GM18519 (cell line): Measurements from ENCODE around the gene ZNF606.
A peak's percentile ranks its signal among the peaks of the same experiment; 100 is the strongest.
"Not testable (repeated sequence)": the region's sequence is repeated elsewhere in the genome, so short reads cannot be mapped to it uniquely, and the experiment has no call there.

ENCODE experiments used
- ATAC-seq: cut with Tn5 transposase; IDR thresholded peaks from one replicate; pipeline ENCODE4 v1.9.1; 2021; ENCODE audit warnings: mild to moderate bottlenecking, moderate library complexity; ENCODE audit not compliant: unreplicated experiment, low FRiP score

The ZNF606 gene

DNA sequence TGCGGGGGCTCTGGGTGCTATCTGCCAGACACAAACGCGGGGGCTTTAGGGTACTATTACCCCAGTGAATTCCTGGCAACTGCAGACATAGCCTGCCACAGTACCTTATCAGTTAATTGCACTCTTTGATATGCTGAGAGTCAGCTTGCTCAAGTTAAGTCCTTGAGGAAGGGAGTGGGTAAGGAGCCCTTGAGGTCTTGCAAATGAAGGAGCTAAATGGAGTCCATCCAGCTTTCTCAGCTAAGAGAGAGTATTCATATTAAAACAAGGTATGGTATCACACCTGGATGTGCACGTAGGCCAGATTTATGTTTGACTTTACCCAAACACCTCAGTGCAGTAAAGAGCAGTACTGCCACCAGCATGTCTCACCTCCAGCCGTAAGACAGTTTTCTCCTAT, 11.5 kb upstream of the ZNF606 start:
- ATAC-seq = no peak

DNA sequence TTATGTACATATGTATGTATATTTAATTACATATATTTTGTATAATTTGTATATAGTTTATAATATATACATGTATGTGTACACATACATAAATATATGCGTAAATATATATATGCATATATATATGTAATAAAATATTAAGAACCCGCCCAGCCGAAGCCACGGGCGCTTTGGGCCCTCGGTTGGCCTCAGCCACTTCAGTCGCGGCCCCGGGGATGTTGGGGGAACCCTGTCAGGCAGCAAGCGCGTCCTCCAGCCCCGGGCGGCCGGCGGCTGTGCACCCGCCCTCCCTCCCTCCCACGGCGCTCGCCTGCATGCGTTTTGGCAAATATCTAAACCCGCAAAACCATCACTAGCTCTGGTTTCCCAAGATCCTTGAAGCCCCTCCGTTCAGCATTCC, 7.9 kb upstream of the ZNF606 start:
- ATAC-seq = no peak

DNA sequence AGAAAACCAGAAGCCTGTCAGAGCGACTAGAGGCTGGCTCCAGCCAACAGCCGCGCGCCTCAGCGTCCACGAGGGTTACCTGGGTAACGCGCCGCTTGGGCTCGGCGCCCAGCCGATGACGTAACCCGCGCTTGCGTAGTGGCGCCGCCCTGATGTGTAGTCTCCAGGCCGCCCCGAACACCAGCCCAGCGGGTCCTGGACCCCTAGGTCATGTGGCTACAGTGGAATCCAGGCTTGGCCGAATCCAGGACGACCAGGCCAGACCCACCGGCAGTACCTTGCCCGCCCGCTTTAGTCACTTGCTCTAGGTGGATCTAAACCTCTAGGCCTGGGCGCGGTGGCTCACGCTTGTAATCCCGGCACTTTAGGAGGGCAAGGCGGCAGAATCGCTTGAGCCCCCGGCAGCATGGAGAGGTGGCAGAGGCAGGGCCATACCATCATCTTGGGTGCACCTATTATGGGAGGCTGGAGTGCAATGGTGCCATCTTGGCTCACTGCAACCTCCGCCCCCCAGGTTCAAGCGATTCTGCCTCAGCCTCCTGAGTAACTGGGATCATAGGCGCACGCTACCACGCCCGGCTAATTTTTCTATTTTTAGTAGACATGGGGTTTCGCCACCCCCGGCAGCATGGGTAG, 7.2 kb upstream of the ZNF606 start:
- ATAC-seq = peak; percentile 71

DNA sequence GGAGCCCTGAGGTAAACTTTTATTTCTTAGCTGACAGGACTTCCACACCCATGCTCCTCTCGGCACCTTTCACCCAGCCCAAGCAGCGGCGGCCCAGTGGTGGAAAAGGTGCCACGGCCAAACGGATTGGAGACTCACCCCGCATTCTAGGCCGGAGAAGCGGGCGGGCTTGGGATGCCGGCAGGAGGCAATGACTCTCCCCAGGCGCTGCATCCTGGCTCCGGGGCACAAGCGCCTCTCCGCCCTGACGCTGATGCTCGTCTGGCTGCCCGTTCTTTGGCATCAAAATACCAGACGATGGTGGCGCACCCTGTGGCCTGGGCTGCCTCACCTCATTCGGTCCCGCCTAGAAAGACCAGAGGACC, 6.7 kb upstream of the ZNF606 start:
- no peak for ATAC-seq

DNA sequence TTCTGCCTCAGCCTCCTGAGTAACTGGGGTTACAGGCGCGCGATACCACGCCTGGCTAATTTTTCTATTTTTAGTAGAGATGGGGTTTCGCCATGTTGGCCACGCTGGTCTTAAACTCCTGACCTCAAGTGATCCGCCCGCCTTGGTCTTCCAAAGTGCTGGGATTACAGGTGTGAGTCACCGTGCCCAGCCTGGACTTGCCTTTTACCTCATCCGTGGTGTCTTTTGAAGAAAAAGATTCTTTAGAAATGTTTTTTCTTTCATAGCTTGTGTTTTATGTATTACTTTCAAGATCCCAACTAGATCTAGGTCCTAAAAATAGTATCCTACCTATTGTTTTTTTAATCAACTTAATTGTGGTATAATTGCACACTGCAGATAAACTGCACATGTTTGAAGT, 6.3 kb upstream of the ZNF606 start:
- not testable (repeated sequence) for ATAC-seq

DNA sequence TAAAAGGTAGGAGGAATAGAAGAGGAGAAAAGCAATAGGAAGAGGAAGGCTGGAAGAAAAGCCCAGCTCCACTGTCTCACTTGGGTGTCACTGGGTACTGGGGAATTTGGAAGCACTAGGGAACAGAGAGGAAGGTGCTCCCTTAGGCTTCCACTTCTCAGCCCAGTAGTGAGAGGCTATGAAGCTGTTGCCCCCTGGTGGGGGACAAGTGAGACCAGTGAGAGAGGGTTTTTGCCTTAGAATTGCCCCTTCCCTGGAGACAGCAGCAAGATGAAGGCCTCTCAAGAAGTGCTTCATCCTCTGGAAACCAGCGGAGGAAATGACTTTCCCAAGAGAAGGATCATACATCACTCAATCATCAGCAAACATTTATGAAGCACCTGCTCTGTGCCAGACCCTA, 4.7 kb upstream of the ZNF606 start:
- no peak for ATAC-seq

DNA sequence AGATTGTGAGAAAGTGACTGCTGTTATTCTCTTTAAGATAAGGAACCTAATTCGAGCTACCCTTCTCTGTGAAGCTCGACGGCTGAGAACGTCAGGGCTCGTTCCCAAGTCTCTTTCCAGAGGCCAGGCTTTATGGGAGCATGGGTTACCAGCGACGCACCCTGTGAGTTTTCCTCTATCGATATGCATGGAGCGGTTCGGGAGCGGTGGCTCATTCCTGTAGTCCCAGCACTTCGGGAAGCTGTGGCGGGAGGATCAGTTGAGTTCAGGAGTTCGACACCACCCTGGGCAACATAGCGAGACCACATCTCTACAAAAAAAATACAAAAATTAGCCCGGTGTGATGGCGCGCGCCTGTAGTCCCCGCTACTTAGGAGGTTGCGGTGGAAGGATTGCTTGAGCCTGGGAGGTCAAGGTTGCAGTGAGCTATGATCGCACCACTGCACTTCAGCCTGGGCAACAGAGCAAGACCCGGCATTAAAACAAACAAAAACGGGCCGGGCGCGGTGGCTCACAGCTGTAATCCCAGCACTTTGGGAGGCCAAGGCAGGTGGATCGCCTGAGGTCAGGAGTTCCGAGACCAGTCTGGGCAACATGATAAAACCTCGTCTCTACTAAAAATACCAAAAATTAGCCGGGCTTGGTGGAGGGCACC, 681 bp upstream of the ZNF606 start:
- no peak for ATAC-seq

DNA sequence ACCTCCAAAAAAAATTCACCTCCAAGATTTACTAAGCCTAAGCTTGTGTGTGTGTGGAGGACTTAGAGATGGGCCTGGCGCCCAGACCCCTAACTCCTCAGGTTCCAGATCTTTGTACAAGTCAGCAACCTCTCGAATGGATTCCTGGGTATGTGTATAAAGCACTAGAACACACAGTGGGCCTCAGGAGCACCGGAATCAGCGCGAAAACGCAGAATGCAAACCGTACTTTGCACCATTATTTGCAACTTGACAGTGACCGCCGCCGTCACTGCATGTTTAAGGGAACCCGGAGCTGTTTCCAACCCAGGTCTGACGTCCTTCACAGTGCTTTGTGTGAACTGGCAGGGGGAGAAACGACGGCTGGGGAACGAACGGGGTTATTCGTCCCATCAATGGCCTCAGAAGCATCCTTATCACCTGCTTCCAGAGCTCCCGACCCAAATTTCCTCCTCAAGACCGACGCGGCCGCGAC, 688 bp downstream of the ZNF606 start:
- ATAC-seq = no peak

DNA sequence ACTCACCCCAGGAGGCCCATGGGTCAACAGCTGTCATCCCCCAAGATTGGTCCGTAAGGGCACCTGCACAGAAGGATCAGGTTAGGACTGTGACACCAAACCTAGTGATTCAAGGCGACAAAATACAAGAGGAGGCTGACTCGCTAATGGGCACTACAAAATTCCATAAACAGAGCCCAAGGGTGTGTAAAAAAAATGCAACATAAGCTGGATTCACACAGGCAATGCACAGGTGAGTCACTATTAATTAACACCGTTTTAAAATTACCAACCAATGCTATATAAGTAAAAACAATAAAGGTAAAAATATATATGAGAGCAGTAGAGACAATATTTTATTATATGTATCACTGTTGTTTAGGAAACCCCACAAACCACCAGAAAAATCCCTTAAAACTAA, 1.9 kb downstream of the ZNF606 start:
- ATAC-seq = no peak

DNA sequence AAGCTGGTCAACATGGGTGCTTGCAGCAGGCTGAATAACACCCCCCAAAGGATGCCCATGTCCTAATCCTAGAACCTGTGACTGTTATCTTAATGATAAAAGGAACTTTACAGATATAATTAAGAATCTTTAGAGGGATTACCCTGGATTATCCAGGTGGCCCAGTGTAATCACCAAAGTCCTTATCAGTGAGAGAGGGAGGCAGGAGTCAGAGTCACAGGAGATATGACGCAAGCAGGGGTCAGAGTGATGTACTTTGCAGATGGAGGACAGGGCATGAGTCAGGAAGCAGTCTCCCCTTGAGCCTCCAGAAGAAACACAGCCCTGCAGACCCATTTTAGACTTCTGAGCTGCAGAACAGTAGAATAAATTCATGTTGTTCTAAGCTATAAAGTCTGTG, 9.8 kb downstream of the ZNF606 start:
- ATAC-seq = no peak

DNA sequence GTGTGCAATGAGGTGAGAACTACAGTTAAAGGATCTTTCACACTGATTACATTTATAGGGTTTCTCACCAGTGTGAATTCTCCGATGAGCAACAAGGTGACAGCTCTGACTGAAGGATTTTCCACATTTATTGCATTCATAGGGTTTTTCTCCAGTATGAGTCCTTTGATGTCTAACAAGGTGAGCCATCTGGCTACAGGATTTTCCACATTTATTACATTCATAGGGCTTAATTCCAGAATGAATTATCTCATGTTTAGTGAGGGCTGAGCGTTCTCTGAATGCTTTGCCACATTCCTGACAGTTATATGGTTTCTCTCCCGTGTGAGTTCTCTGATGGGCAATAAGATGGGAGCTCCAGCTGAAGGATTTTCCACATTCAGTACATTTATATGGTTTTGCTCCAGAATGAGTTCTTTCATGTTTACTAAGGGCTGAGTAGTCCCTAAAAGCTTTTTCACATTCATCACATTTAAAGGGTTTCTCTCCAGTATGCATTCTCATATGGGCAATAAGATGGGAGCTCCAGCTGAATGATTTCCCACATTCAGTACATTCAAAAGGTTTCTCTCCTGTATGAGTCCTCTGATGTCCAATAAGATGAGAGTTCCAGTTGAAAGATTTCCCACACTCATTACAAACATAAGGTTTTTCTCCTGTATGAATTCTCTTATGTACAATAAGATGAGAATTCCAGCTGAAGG, 23.9 kb downstream of the ZNF606 start:
- ATAC-seq = no peak

DNA sequence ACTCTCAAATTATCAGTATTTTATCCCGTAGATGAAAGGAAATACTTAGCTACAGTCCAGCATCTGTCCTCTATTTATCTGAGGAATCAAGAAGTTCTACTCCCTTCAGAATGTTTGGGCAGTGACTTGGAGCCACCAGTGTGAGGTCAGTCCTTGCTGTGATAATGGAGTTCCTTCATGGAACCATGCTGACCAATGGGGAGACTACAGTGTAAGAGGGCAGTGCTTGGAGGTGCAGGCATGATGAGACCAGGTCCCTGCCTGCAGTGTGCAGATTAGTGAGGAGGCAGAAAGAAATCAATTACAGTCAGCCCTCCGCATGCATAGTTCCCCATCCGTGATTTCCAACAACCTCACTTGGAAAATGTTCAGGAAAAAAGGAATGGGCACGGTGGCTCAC, 28.2 kb downstream of the ZNF606 start, which contains the start of gene C19orf18:
TSS of gene C19orf18 (minus strand) at position 101 of the 400 bp plus-strand sequence. CDS start 102 bp downstream, outside the sequence.
- ATAC-seq = no peak

DNA sequence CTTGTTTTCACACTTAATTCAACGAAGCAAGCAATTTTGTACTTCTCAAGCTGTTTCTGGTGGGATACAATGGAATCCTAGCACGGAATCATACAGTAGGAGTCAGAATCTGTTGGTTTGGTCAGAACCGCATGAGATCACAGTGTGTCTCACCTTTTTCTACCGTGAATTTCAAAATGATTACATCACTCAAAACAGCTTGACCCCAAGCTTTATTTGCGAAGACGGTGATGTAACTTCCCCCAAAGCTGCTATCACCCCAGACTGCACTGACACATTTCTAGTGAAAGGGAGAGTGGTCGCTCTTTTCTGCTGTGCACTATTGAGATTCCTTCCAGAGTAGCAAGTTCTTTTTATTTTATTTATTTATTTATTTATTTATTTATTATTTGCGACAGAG, 37.9 kb downstream of the ZNF606 start:
- no peak for ATAC-seq

DNA sequence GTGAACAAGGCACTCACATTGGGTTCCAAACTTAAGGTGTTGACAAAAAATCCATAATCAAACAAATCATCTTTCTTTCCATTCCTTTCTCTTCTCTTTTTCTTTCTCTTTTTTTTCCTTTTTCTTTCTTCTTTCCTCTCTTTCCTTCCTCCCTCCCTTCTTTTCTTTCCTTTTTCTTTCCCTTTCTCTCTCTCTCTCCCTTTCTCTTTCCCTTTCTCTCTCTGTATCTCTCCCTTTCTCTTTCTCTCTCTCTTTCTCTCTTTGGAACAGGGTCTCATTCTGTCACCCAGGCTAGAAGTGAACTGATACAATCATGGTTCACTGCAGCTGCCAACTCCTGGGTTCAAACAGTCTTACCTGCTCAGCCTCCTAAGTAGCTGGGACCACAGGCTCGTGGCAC, 40.8 kb downstream of the ZNF606 start:
- no peak for ATAC-seq

DNA sequence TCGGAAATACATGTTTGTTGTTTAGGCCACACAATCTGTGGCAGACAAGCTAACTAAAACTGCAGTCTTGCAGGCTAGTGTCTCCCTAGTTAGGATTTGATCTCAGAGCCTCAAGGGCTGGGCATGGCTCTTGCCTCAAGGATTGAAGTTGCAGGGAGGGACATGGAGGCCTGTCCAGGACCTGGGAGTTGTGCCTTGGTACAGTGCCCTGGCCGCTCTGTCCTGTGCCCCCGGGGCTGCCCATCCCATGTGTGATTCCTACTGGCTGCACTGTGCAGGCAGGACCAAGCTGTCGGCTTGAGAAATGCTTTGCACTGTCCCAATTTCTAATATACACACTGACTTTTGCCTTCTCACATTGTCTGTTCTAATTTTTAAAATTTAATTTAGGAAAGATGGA, 47.6 kb downstream of the ZNF606 start:
- no peak for ATAC-seq

DNA sequence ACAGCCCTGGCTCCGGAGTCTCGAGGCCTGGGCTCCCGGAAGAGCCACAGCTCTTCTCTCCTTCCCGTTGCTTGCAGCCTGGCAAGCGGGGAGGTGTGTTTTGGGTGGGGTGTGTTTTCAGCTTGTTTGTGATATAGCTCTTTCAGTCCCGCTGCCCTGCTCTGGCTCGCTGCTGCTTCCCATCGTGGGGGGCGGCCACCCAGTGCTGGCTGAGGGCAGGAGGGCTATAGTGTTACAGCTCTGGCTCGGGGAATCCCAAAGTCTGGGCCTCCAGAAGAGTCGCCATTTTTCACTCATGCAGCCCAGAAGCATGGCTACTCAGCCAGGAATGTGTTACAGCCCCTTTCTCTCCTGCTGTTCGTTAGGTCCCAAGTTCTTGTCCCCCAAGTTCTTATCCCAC, 52.9 kb downstream of the ZNF606 start:
- ATAC-seq = no peak

DNA sequence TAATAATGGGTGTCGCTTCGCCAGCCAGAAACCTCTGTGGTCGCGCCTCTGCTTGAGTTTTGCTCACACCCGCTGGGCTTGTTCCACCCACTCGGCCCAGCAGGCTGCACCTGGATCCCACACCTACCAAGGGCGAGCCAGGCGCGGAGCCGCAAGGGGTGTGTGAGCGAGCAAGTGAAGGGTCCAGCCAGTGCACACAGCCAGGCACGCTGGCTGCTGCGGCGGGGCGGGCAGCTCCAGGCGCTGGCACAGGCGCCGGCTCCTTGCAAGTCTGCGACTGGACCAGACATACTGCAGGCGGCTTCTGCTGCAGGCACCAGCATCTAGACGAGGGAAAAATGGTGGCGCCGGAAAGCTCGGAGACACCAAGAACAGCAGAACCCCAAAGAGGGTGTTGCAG, 53.3 kb downstream of the ZNF606 start:
- no peak for ATAC-seq

DNA sequence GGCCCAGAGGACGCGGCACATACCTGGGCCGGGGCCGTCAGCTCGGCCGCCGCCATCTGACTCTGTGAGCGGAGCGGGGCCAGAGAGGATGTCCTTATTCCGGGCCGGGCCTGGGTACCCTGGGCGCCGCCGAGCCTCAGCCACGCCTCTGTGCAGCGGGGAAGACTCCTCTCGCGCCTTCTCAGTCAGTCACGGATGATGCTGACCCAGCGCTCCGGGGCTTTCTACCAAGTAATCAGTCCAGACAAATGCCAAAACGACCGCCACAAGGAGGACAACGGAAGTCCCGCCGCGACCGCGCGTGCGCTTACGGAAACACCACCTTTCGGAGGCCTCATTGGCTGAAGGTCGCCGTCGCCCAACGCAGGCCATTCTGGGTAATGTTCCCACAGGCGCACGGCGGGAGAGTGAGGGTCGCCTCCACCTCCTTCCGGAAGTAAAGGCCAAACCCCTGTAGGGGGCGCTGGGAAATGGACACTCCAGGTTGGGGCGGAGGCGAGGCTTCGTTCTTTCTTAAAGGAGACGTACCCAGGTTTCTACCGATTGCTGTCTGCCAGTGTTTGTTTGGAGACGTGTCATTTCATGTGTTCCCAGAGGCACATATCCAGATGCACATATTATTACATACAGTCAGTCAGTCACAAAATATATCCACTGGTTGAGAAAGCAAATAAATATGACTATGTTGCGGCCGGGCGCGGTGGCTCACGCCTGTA, 55.0 kb downstream of the ZNF606 start, which contains the start of gene ZNF256:
TSS of gene ZNF256 (minus strand) at position 288 of the 716 bp plus-strand sequence. CDS start at position 56, 232 bp downstream.
- ATAC-seq = peak; percentile 77

DNA sequence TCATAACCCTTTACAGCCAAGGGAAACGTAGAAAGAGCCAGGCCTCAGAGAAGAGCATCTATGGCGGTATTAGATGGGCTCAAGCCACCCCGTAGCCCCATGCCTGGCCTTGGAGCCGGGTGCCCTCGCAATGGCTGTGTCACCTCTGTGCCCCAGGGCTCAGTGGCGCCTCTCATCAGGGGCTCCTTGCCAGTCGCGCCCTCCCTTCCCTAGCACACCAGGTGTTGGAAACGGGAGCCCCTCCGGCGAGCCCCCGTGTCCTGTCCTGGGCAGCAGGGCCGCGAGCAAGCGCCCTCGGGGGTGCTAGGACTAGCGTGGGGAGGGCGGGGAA, 55.6 kb downstream of the ZNF606 start:
- no peak for ATAC-seq

DNA sequence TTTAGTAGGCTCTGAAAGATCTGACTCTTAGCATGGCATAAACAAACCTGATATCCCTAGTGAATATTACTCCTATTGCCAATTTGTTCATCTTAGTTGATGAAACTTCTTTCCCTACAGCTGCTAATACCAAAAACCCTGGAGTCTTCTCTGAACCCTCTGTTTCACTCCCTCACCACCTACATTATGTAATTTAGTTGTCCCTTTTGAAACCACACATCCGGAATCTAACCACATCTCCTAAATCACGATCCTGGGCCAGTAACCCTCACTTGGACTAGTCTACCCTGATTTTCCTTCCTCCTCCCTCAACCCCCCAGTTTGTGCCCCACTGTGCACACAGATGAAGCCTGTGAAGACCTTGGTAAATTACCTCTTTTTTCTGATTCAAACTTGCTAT, 56.3 kb downstream of the ZNF606 start:
- no peak for ATAC-seq

DNA sequence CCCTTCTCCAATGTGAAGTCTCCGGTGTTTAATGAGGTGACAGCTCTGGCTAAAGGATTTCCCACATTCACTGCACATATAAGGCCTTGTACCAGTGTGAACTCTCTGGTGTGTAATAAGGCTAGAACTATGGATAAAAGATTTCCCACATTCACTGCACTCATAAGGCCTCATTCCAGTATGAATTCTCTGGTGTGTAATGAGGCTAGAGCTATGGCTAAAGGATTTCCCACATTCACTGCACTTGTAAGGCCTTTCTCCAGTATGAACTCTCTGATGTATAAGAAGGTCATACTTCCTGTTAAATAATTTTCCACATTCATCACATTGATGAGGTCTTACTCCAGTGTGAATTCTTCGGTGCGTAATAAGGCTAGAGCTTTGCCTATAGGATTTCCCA, 61.0 kb downstream of the ZNF606 start:
- no peak for ATAC-seq
